ENCODE measurements around the gene BSPRY. TPM values are rescaled to one million over a fixed set of nuclear protein-coding genes. Genes with fewer than 3 reads are reported as not detected.
"Not testable (repeated sequence)": the region's sequence is repeated elsewhere in the genome, so short reads cannot be mapped to it uniquely, and the experiment has no call there.

Gene BSPRY
- total RNA-seq, 2 donors from 2014 or later, result 0.14 to 0.28 TPM

- DNase-seq (ENCODE audit: low spot score), result no peak
- intact Hi-C loops (cut with DNase I), result no loop called here
These were observed 15.6 kb downstream of the BSPRY start for GRCh38 chr9:113364951-113365350.

DNA sequence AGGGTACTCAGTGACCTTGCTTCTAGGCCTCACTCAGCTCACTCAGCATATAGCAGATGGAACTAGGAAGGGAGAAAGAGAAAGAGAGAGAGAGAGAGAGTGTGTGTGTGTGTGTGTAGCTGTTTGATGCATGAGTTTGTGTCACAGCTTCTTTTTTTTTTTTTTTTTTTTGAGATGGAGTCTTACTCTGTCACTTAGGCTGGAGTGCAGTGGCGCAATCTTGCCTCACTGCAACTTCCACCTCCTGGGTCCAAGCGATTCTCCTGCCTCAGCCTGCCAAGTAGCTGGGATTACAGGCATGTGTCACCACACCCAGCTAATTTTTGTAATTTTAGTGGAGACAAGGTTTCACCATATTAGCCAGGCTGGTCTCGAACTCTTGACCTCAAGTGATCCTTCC lies 16.3 kb downstream of the BSPRY start:
- intact Hi-C loops (cut with DNase I), result not testable (repeated sequence)
- DNase-seq (ENCODE audit: low spot score), result peak; percentile 78

GRCh38 chr9:113368348-113368981 lies 19.1 kb downstream of the BSPRY start:
- DNase-seq (ENCODE audit: low spot score), result peak; percentile 32
- intact Hi-C loops (cut with DNase I), result no loop called here

DNA sequence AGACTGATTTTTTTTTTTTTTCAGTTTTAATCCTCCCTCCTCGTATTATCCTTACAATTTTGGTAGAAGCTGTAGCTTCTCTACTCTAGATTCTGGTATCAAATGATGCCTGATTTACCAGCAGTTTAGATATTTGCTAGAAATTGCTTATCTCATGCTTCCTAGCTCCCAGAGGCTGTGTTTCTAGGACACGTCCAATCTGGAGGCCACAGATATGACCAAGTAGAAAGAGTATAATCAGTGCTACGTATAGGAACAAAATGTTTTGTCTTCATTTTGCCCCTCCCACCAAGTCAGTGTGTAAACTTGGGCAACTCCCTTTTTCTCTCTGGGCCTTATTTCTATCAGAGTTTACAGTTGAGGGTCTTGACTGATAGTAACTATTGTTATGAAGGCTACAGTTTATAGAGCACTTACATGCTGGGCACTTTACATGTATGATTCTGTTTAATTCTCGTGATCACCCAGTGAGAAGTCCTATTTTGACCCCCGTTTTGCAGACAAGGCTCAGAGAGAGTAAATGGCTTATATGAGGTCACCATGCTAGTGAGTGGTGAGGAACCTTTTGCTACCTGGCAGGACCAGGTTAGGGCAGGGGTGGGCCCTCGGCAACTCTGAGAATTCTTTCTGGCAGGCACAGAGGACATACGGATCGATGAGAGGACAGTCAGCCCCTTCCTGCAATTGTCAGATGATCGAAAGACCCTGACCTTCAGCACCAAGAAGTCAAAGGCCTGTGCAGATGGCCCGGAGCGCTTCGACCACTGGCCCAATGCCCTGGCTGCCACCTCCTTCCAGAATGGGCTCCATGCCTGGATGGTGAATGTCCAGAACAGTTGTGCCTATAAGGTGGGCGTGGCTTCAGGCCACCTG lies 19.9 kb downstream of the BSPRY start:
- intact Hi-C loops (cut with DNase I), result no loop called here

DNA sequence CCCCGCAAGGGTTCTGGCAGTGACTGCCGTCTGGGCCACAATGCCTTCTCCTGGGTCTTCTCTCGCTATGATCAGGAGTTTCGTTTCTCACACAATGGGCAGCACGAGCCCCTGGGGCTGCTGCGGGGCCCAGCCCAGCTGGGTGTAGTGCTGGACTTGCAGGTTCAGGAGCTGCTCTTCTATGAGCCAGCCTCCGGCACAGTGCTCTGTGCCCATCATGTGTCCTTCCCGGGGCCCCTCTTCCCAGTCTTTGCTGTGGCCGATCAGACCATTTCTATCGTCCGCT lies 20.5 kb downstream of the BSPRY start:
- no peak for DNase-seq (ENCODE audit: low spot score)
- intact Hi-C loops (cut with DNase I), result no loop called here

More for the DNA sequence above, 19.9 kb downstream of the BSPRY start:
- peak; percentile 83 for DNase-seq (ENCODE audit: low spot score)

DNA sequence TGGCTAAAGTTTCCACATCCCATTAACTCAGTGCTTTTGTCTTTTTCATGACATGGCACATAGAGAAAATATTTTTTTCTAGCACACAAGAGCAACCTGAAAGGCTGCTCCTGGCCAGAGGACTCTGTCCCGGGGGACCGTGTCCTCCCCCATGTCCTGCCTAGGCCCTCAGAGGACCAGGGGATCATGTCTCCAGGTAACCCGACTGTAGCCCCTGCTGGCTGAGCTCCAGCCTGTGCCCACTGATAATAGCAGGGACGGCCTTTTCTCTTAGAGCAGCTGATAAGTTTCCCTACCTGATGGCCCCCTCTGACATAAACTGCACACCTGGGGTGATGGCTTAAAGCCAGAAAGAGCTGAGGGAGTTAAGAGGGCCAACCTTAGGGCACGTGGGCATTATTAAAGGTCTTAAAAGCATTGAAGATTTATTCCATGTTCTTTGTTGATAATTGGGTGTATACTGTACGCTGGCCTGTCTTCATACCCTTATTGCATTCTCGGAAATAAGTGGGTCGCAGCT lies 21.5 kb downstream of the BSPRY start:
- DNase-seq (ENCODE audit: low spot score), result no peak
- intact Hi-C loops (cut with DNase I), result no loop called here

DNA sequence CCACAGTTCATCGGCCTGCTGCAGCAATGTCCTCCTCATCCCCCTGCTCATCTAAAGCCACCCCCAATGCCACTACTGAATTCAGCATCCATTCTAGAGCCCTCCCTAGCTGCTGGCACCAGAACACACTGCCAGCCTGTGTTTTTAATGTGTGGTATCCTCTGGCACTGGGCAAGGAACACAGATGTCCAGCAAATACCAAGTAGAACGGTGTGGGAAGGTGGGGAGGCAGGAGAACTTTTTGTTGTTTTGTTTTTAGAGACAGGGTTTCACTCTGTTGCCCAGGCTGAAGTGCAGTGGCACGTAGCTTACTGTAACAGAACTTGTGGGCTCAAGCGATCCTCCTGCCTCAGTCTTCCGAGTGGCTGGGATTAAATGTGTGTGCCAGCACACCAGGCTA lies 22.7 kb downstream of the BSPRY start:
- no peak for DNase-seq (ENCODE audit: low spot score)
- intact Hi-C loops (cut with DNase I), result no loop called here

- intact Hi-C loops (cut with DNase I), result no loop called here
- DNase-seq (ENCODE audit: low spot score), result peak; percentile 32
These were observed 23.9 kb downstream of the BSPRY start for GRCh38 chr9:113373256-113373655.

DNA sequence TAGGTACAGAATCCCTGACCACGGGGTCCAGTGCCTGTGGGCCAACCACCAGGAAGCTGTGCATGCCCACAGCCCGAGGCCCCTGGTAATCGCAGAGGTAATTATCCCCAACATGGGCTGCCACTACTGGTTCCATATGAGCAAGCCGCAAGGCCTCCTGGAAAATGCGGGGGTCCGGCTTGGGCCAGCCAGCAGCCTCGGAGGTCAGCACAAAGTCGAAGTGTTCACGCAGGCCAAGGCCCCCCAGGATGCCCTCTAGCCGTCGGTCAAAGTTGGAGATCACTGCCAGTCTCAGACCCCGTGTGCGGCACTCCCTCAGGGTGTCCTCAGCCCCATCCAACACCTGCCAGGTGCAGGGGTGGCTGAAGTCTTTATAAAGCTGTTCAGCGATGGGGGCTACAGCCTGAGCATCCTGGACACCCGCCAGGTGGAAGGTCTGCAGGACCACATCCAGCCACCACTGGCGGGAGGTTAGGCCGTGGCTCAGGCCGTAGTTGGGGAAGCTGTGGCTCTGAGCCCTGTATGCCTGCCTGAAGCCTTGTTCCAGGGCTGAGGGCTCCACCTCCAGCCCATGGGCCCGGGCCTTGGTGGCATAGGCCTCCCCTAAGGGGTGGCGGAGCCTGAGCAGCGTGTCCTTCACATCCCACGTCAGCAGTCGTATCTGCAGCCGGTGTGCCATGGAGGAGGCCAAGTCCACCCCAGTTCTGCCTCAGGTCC lies 24.5 kb downstream of the BSPRY start:
- DNase-seq (ENCODE audit: low spot score), result peak; percentile 77
- intact Hi-C loops (cut with DNase I), result loop anchor here in 1 of 2 donors (2.0 kb wide), 1 partner anchor 29 kb away; no protein-coding TSS in a partner anchor

DNA sequence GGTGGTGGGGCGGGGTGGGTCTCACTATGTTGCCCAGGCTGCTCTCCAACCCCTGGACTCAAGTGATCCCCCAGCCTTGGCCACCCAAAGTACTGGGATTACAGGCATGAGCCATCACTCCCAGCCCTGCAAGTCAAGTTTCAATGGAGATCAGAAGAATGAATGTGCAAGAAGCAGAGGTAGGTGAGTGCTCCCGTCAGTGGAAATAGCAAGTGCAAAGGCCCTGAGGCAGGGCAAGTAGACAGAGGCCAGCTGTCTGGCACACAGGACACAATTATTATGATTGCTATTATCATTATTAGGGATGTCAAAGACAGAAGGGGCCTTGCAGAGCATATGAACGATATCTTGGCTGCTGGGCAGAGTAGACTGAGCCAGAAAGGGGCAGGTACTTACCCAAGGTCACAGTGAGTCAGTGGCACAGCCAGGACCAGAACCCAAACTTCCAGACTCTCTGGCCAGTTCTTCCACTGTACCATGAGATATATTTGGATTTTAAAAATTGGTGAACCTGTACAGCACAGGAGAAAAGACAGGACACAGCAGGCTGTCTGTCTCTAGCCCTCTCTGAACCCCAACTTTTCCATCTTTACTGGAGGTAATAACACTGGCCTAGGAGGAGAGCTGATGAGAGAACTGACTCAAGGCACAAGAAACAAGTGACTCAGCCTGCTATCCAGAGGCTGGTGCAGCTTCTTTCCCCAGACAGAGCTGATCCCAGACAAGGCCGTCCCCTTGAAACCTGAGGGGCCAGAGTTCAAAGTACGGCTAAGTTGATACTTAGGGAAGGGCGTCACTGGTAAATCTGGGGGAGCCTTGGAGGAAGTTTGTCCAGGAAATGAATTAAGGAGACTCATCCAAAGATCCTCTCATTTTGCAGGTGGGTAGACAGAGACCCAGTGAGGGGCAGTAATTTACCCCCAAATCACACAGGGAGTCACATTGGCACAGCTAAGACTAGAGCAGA lies 26.0 kb downstream of the BSPRY start:
- DNase-seq (ENCODE audit: low spot score), result no peak
- intact Hi-C loops (cut with DNase I), result loop anchor here in 1 of 2 donors (2.0 to 5.0 kb wide), 2 partner anchors 31 to 1087 kb away; no protein-coding TSS in a partner anchor

GRCh38 chr9:113376634-113377567 lies 27.6 kb downstream of the BSPRY start, which contains the start of gene HDHD3:
HDHD3 (minus strand) TSS chr9:113376986; CDS start chr9:113374354, 2,632 bp downstream.
- intact Hi-C loops (cut with DNase I), result loop anchor here in 1 of 2 donors (5.0 kb wide), 1 partner anchor 1085 kb away; no protein-coding TSS in a partner anchor
- peak; percentile 93 for DNase-seq (ENCODE audit: low spot score)

DNA sequence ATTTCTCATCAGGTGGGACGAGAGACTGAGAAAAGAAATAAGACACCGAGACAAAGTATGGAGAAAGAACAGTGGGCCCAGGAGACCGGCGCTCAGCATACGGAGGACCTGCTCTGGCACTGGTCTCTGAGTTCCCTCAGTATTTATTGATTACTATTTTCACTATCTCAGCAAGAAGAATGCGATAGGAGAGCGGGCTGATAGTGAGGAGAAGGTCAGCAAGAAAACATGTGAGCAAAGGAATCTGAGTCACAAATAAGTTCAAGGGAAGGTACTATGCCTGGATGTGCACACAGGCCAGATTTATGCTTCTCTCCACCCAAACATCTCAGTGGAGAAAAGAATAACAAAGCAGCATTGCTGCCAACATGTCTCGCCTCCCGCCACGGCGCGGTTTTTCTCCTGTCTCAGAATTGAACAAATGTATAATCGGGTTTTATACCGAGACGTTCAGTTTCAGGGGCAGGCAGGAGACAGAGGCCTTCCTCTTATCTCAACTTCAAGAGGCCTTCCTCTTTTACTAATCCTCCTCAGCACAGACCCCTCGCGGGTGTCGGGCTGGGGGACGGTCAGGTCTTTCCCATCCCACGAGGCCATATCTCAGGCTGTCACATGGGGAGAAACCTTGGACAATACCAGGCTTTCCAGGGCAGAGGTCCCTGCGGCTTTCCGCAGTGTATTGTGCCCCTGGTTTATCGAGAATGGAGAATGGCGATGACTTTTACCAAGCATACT lies 29.9 kb downstream of the BSPRY start:
- peak; percentile 68 for DNase-seq (ENCODE audit: low spot score)
- intact Hi-C loops (cut with DNase I), result loop anchor here in 1 of 2 donors (5.0 kb wide), 1 partner anchor 1083 kb away; no protein-coding TSS in a partner anchor

- intact Hi-C loops (cut with DNase I), result loop anchor here in 1 of 2 donors (5.0 kb wide), 1 partner anchor 1082 kb away; no protein-coding TSS in a partner anchor
- DNase-seq (ENCODE audit: low spot score), result not testable (repeated sequence)
These were observed 30.5 kb downstream of the BSPRY start for GRCh38 chr9:113379829-113380210.

GRCh38 chr9:113380869-113381378 lies 31.6 kb downstream of the BSPRY start:
- no peak for DNase-seq (ENCODE audit: low spot score)
- intact Hi-C loops (cut with DNase I), result no loop called here

DNA sequence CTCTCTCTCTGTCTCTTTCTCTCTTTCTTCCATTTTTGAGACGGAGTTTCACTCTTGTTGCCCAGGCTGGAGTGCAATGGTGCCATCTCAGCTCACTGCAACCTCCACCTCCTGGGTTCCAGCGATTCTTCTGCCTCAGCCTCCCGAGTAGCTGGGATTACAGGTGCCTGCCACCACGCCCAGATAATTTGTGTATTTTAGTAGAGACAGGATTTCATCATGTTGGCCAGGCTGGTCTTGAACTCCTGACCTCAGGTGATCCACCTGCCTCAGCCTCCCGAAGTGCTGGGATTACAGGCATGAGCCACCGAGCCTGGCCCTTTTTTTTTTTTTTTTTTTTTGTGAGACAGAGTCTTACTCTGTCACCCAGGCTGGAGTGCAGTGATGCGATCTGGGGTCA lies 32.1 kb downstream of the BSPRY start:
- DNase-seq (ENCODE audit: low spot score); intact Hi-C loops (cut with DNase I): not testable (repeated sequence)

DNA sequence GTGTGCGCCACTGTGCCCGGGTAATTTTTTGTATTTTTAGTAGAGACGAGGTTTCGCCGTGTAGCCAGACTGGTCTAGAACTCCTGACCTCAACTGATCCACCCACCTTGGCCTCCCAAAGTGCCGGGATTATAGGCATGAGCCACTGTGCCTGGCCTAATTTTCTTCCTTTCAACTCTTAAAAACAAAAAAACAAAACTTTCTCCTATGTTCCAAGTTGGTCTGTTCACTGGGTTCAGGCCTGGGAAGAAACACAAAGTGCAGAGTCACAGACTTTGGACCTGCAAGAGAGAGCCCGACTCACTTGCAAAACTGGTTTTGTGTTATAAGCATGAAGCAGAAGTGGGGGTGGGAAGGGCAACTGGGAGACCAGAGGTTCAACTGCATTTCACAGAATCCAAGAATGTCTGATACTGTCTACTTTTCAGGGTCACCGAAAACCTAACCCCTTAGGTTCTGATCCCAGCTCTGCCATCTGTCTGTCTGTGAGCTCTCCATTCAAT lies 32.6 kb downstream of the BSPRY start:
- intact Hi-C loops (cut with DNase I), result no loop called here
- no peak for DNase-seq (ENCODE audit: low spot score)
